IMR-90 (cell line): Measurements from ENCODE around the gene MERTK. TPM values are rescaled to one million over a fixed set of nuclear protein-coding genes. Genes with fewer than 3 reads are reported as not detected.

ENCODE experiments used
- ATAC-seq: fragments of 200-7000 bp; cut with Tn5 transposase; 2 replicates; pipeline ENCODE4 v1.9.1; 2020; ENCODE audit warnings: low read depth, mild to moderate bottlenecking, moderate library complexity
- BruUV-seq: library from RNA; stranded (reverse); fragments of 400-500 nt; replicated peaks from 2 replicates; lab custom pipeline; 2021; lab: Mats Ljungman, UMichigan
- CTCF ChIA-PET: fragments of 300-600 bp; formaldehyde crosslinking; extraction: SDS; loops from one replicate; lab custom pipeline; 2021; ENCODE audit warnings: antibody characterized with exemption; lab: Yijun Ruan, JAX
- POLR2A ChIA-PET: fragments of 300-600 bp; sonication (Branson Sonifier 250); formaldehyde crosslinking; loops from one replicate; lab custom pipeline; 2022; ENCODE audit warnings: antibody characterized with exemption; ENCODE audit not compliant: unreplicated experiment; lab: Charles Lee
- DNase-seq: peaks from one replicate; pipeline ENCODE4 v3.0.0; 2013
- H2AFZ ChIP-seq: replicated peaks from 2 replicates; pipeline ENCODE3; 2013; ENCODE audit warnings: low read length, mild to moderate bottlenecking; ENCODE audit not compliant: poor library complexity
- H2AK5ac ChIP-seq: 2 replicates; pipeline ENCODE4 v1.6.1; 2013; ENCODE audit warnings: low read depth, low read length, inconsistent platforms
- H2AK9ac ChIP-seq: replicated peaks from 2 replicates; pipeline ENCODE3; 2013; ENCODE audit warnings: mild to moderate bottlenecking, low read depth, low read length, moderate library complexity; ENCODE audit not compliant: poor library complexity
- H2BK120ac ChIP-seq: 2 replicates; pipeline ENCODE4 v1.6.1; 2013; ENCODE audit warnings: low read depth, low read length, inconsistent platforms
- H2BK15ac ChIP-seq: 3 replicates; pipeline ENCODE4 v1.6.1; 2013; ENCODE audit warnings: low read depth, low read length, inconsistent platforms
- H2BK20ac ChIP-seq: 2 replicates; pipeline ENCODE4 v1.6.1; 2013; ENCODE audit warnings: low read depth, mild to moderate bottlenecking, inconsistent platforms, low read length, moderate library complexity
- H2BK5ac ChIP-seq: 2 replicates; pipeline ENCODE4 v1.6.1; 2013; ENCODE audit warnings: mild to moderate bottlenecking, low read depth, low read length, inconsistent platforms; ENCODE audit not compliant: poor library complexity, severe bottlenecking
- H3K14ac ChIP-seq: replicated peaks from 2 replicates; pipeline ENCODE4 v1.6.1; 2013; ENCODE audit warnings: low read depth, low read length, inconsistent platforms
- H3K18ac ChIP-seq: 2 replicates; pipeline ENCODE4 v1.6.1; 2013; ENCODE audit warnings: low read depth, low read length, control low read depth
- H3K23ac ChIP-seq: 2 replicates; pipeline ENCODE4 v1.6.1; 2013; ENCODE audit warnings: low read depth, low read length, inconsistent platforms
- H3K27ac ChIP-seq: 2 replicates; pipeline ENCODE4 v1.5.1; 2013; ENCODE audit warnings: mild to moderate bottlenecking, control low read depth, low read length; ENCODE audit not compliant: insufficient read depth
- H3K27me3 ChIP-seq: 2 replicates; pipeline ENCODE4 v1.6.1; 2013; ENCODE audit warnings: low read length; ENCODE audit not compliant: control insufficient read depth, insufficient read depth
- H3K36me3 ChIP-seq: 2 replicates; pipeline ENCODE4 v1.6.1; 2013; ENCODE audit warnings: low read length, mixed read lengths; ENCODE audit not compliant: control insufficient read depth, insufficient read depth
- H3K4ac ChIP-seq: 2 replicates; pipeline ENCODE4 v1.6.1; 2013; ENCODE audit warnings: low read depth, low read length, inconsistent platforms
- H3K4me1 ChIP-seq: 2 replicates; pipeline ENCODE4 v1.6.1; 2013; ENCODE audit warnings: low read length, mixed read lengths; ENCODE audit not compliant: control insufficient read depth, insufficient read depth
- H3K4me2 ChIP-seq: 2 replicates; pipeline ENCODE4 v1.6.1; 2013; ENCODE audit warnings: low read depth, mild to moderate bottlenecking, control low read depth, low read length, moderate library complexity
- H3K4me3 ChIP-seq: 2 replicates; pipeline ENCODE4 v1.5.1; 2013; ENCODE audit warnings: low read depth, mild to moderate bottlenecking, control low read depth, low read length, moderate library complexity; ENCODE audit not compliant: insufficient read depth
- H3K56ac ChIP-seq: 2 replicates; pipeline ENCODE4 v1.6.1; 2013; ENCODE audit warnings: low read length, inconsistent platforms; ENCODE audit not compliant: insufficient read depth; ENCODE audit errors: extremely low read depth
- H3K79me1 ChIP-seq, 2 experiments: 2 replicates each; pipeline ENCODE4 v1.6.1; 2013; ENCODE audit warnings: low read length in 2 of 2, inconsistent platforms in 1 of 2, low read depth in 1 of 2
- H3K9ac ChIP-seq: 2 replicates; pipeline ENCODE4 v1.6.1; 2013; ENCODE audit warnings: low read depth, low read length, control low read depth
- H3K9me1 ChIP-seq: 2 replicates; pipeline ENCODE4 v1.6.1; 2013; ENCODE audit warnings: low read length, inconsistent platforms; ENCODE audit not compliant: insufficient read depth
- H3K9me3 ChIP-seq: 2 replicates; pipeline ENCODE4 v1.6.1; 2013; ENCODE audit warnings: low read length; ENCODE audit not compliant: control insufficient read depth, insufficient read depth
- H4K20me1 ChIP-seq: 2 replicates; pipeline ENCODE4 v1.6.1; 2013; ENCODE audit warnings: low read length, inconsistent platforms; ENCODE audit not compliant: insufficient read depth
- H4K5ac ChIP-seq: 2 replicates; pipeline ENCODE4 v1.6.1; 2013; ENCODE audit warnings: mild to moderate bottlenecking, low read depth, low read length, control low read depth
- H4K8ac ChIP-seq, 2 experiments: 2 replicates each; pipeline ENCODE4 v1.6.1; 2013; ENCODE audit warnings: low read depth in 2 of 2, low read length in 2 of 2, control low read depth in 1 of 2, inconsistent platforms in 1 of 2
- H4K91ac ChIP-seq: 2 replicates; pipeline ENCODE4 v1.6.1; 2013; ENCODE audit warnings: low read depth, low read length, inconsistent platforms; ENCODE audit not compliant: insufficient read depth
- BHLHE40 ChIP-seq: fragments of 150-350 bp; IDR thresholded peaks from 2 replicates; pipeline ENCODE4 v1.6.1; 2016; ENCODE audit warnings: mild to moderate bottlenecking, low read depth, low read length
- CEBPB ChIP-seq: IDR thresholded peaks from 2 replicates; pipeline ENCODE4 v1.6.1; 2012; ENCODE audit warnings: low read depth, low read length, improper control_type of control experiment
- CHD1 ChIP-seq: IDR thresholded peaks from 2 replicates; pipeline ENCODE4 v1.6.1; 2012; ENCODE audit warnings: low read depth, low read length, improper control_type of control experiment
- CTCF ChIP-seq: conservative IDR thresholded peaks from 2 replicates; pipeline ENCODE4 v1.5.1; 2012; ENCODE audit warnings: mild to moderate bottlenecking, low read depth, low read length, improper control_type of control experiment
- ELK1 ChIP-seq: fragments of 150-350 bp; IDR thresholded peaks from 2 replicates; pipeline ENCODE4 v1.6.1; 2016; ENCODE audit warnings: low read depth, mild to moderate bottlenecking, low read length, moderate library complexity, borderline replicate concordance
- FOS ChIP-seq: fragments of 150-350 bp; IDR thresholded peaks from 2 replicates; pipeline ENCODE4 v1.6.1; 2016; ENCODE audit warnings: low read depth, low read length
- MAFK ChIP-seq: IDR thresholded peaks from 2 replicates; pipeline ENCODE4 v1.6.1; 2012; ENCODE audit warnings: low read depth, low read length, improper control_type of control experiment
- MAZ ChIP-seq: IDR thresholded peaks from 2 replicates; pipeline ENCODE4 v1.6.1; 2012; ENCODE audit warnings: low read depth, mild to moderate bottlenecking, low read length, improper control_type of control experiment, moderate library complexity, borderline replicate concordance
- MXI1 ChIP-seq: IDR thresholded peaks from 2 replicates; pipeline ENCODE4 v1.6.1; 2012; ENCODE audit warnings: low read depth, mild to moderate bottlenecking, low read length, moderate library complexity, borderline replicate concordance
- NFE2L2 ChIP-seq: fragments of 150-350 bp; IDR thresholded peaks from 2 replicates; pipeline ENCODE4 v1.6.1; 2016; ENCODE audit warnings: low read depth, mild to moderate bottlenecking, low read length
- POLR2A ChIP-seq: IDR thresholded peaks from 2 replicates; pipeline ENCODE4 v1.6.1; 2012; ENCODE audit warnings: mild to moderate bottlenecking, low read depth, low read length
- RAD21 ChIP-seq: IDR thresholded peaks from 2 replicates; pipeline ENCODE4 v1.6.1; 2012; ENCODE audit warnings: low read length, improper control_type of control experiment
- RCOR1 ChIP-seq: IDR thresholded peaks from 2 replicates; pipeline ENCODE4 v1.6.1; 2012; ENCODE audit warnings: mild to moderate bottlenecking, low read length, improper control_type of control experiment; ENCODE audit not compliant: insufficient replicate concordance
- RFX5 ChIP-seq: IDR thresholded peaks from 2 replicates; pipeline ENCODE4 v1.8.0; 2012; ENCODE audit warnings: low read depth, mild to moderate bottlenecking, low read length, moderate library complexity
- SMC3 ChIP-seq: fragments of 150-350 bp; IDR thresholded peaks from 2 replicates; pipeline ENCODE4 v1.6.1; 2016; ENCODE audit warnings: low read depth, mild to moderate bottlenecking, antibody characterized with exemption, low read length, moderate library complexity
- USF2 ChIP-seq: fragments of 150-350 bp; IDR thresholded peaks from 2 replicates; pipeline ENCODE4 v1.6.1; 2017; ENCODE audit warnings: mild to moderate bottlenecking, antibody characterized with exemption, low read length, low read depth
- WGBS, 2 experiments: methylation state at CpG; one replicate each; pipeline versions ENCODE4 v1.1.5 to v1.1.7; 2013; ENCODE audit warnings: missing lambda C conversion rate in 2 of 2; ENCODE audit not compliant: insufficient read length in 1 of 2; ENCODE audit errors: extremely low coverage in 2 of 2; 5-methylcytosine and 5-hydroxymethylcytosine counted together
- dilution Hi-C: fragments of 300-500 bp; cut with HindIII; formaldehyde crosslinking; loops from one replicate; pipeline ENCODE4 v1.14.3; 2018; ENCODE audit warnings: low sequenced_read_pairs; ENCODE audit not compliant: unreplicated experiment
- in situ Hi-C: fragments of 300-500 bp; cut with MboI; formaldehyde crosslinking; loops from 3 replicates; pipeline ENCODE4 v1.14.3; 2019; ENCODE audit warnings: low sequenced_read_pairs, inconsistent platforms, mixed read lengths
- intact Hi-C: fragments of 100-400 bp; cut with micrococcal nuclease; formaldehyde crosslinking; loops from 2 replicates; pipeline ENCODE4 v1.10.0; 2022
- polyA plus RNA-seq, 3 experiments: library from polyadenylated mRNA; depleted of rRNA; stranded (reverse); fragments of >200 nt; gene quantifications; 2 replicates each; pipeline ENCODE4 v1.2.3, GENCODE V29; 2012; ENCODE audit warnings: low replicate concordance in 1 of 3
- total RNA-seq: library from RNA; depleted of rRNA; stranded (reverse); fragments of >200 nt; gene quantifications from 2 replicates; pipeline ENCODE4 v1.2.3, GENCODE V29; 2012

The MERTK gene
- total and polyA plus RNA-seq, 2 of the 4 experiments (the other 2 are of a cell fraction) = 0.36 to 0.62 TPM

DNA sequence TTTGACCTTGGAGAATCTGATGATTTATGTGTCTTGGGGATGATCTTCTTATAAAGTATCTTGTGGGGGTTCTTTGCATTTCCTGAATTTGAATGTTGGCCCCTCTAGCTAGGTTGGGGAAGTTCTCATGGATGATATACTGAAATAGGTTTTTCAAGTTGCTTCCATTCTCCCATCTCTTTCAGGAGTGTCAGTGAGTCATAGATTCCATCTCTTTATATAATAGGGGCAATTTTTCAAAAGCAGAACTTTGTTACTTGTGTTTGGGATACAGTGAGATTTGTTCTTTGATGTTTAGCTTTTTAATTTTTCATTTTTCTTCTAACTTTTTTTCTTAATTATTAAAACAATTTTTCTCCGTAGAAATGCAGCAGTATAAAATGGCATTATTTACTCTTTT lies 176.1 kb downstream of the MERTK start:
- Histone ChIP-seq H3K9me1 (peaks cover 11% of the 10 kb centered on the region; the same call in 1 of the 2 replicates), H2BK120ac (no peak overlapping the region), H2AFZ (no peak overlapping the region), H3K9ac (no peak overlapping the region), H3K4me1 (no peaks in the 10 kb centered on the region), H3K4me3 (no peak overlapping the region), H3K56ac (no peak overlapping the region), H4K20me1 (peaks cover 12% of the 10 kb centered on the region; the same call in 1 of the 2 replicates), H3K18ac (no peak overlapping the region), H3K79me1 (peaks cover 22 to 44% of the 10 kb centered on the region in 2 experiments), H3K4me2 (no peak overlapping the region), H2BK5ac (peak overlapping the region; percentile 5), H2AK9ac (no peak overlapping the region), H3K36me3 (peaks cover 15% of the 10 kb centered on the region), H3K4ac (no peak overlapping the region), H3K14ac (no peak overlapping the region), H4K91ac (no peak overlapping the region), H4K5ac (no peak overlapping the region), H2BK15ac (no peak overlapping the region), H3K27me3 (no peaks in the 10 kb centered on the region), H3K27ac (no peak overlapping the region), H3K23ac (no peak overlapping the region), H2AK5ac (no peak overlapping the region), H2BK20ac (no peak overlapping the region), H3K9me3 (peaks cover 2% of the 10 kb centered on the region; the same call in 1 of the 2 replicates), H4K8ac (no peak overlapping the region)
- ChIA-PET POLR2A (no interaction called here), CTCF (no interaction called here)
- WGBS, 2 experiments = no CpG with 5 or more reads among the region's 1 CpG
- DNase-seq = peak; percentile 40
- TF ChIP-seq NFE2L2 (no peak), RFX5 (no peak), RAD21 (no peak), RCOR1 (no peak), SMC3 (no peak), CEBPB (no peak), CHD1 (no peak), MXI1 (no peak), CTCF (no peak), BHLHE40 (no peak), FOS (no peak), USF2 (no peak), POLR2A (no peak), MAFK (no peak), ELK1 (no peak), MAZ (no peak)
- in situ Hi-C loops (no loop called here), dilution Hi-C loops (no loop called here), intact Hi-C loops (loop anchor here (1.0 kb wide), 1 partner anchor 8 kb away; no protein-coding TSS in a partner anchor)
- no peak for ATAC-seq
- no TSS peak for BruUV-seq
